GM18907 (cell line): ENCODE results near the gene DIPK1C.

ENCODE experiments used
- ATAC-seq: cut with Tn5 transposase; IDR thresholded peaks from one replicate; pipeline ENCODE4 v1.9.1; 2021; ENCODE audit warnings: mild to moderate bottlenecking, moderate library complexity; ENCODE audit not compliant: unreplicated experiment

The DIPK1C gene

DNA sequence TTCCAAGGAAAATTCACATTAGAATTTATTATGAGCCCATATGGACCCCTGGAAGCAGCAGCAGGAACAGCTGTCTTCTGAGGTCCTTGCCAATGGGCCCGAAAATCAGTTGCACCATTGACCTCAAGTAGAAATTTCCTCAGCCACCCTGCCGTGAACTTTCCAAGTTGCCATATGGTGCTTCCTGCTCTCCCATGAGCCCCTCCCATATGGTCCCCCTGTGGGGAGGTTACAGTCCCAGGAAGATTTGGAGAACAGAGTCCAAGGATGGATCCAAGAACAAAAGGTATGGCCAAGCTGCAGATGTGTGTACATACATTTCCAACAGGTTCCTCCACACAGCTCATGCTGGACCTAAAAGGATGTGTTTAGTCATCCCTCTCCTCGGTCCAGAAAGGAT lies 34.6 kb downstream of the DIPK1C start:
- ATAC-seq: no peak

GRCh38 chr18:74420926-74421325 lies 36.2 kb downstream of the DIPK1C start:
- ATAC-seq: no peak

DNA sequence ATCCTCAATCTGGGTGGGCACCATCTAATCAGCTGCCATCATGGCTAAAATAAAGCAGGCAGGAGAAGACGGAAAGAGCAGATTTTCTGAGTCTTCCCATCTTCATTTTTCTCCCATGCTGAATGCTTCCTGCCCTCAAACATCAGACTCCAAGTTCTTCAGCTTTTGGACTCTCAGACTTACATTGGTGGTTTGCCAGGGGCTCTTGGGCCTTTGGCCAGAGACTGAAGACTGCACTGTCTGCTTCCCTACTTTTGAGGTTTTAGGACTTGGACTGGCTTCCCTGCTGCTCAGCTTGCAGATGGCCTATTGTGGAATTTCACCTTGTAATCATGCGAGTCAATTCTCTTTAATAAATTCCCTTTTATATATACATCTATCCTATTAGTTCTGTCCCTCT lies 36.6 kb downstream of the DIPK1C start:
- ATAC-seq: no peak

GRCh38 chr18:74419761-74420160 lies 37.3 kb downstream of the DIPK1C start:
- no peak for ATAC-seq

GRCh38 chr18:74418023-74418422 lies 39.1 kb downstream of the DIPK1C start:
- ATAC-seq: no peak

GRCh38 chr18:74416124-74416523 lies 41.0 kb downstream of the DIPK1C start:
- no peak for ATAC-seq

DNA sequence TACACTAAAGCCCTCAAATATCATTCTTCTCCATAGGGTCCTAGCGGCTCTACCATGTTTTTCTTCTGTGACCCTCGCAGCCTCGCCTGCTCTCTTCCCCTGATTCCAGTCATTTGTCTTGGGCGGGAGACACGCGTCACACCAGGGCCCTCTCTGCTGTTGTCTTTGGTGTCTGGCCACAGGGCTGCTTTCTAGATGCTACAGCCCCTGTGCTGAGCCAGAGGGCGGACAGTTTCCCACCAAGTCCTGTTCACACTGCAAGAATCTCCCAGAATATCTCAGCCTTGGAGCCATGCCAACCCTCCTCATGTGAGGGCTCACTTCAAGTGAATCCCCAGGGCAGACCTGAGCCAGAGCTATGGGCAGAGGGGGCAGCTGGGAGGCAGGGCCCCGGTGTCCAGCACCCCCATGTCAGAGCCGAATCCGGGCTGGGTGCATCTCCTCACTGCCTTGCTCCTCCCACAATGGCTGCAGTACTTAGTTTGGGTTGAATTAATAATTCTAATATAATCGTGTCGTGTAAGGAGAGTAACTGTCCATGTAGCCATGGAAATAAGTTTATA lies 42.1 kb downstream of the DIPK1C start:
- no peak for ATAC-seq

DNA sequence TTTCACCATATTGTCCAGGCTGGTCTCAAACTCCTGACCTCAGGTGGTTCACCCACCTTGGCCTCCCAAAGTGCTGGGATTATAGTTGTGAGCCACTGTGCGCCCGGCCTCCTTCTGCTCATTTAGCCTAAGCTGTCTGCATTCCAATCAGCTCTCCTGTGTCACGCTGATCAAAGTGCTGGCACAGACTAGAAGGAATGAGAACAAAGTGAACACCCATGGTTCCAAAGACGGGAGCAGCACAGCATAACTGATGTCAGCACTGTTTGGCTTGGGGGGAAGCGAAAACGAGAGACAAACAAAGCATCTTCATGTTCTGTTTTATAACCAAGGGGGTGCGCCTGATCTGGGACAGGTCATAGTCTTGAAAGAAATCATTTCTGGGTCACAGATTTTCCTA lies 43.3 kb downstream of the DIPK1C start:
- no peak for ATAC-seq

GRCh38 chr18:74412116-74412880 lies 44.8 kb downstream of the DIPK1C start:
- no peak for ATAC-seq

- ATAC-seq: no peak
Observed at GRCh38 chr18:74411475-74411874, 45.6 kb downstream of the DIPK1C start.

DNA sequence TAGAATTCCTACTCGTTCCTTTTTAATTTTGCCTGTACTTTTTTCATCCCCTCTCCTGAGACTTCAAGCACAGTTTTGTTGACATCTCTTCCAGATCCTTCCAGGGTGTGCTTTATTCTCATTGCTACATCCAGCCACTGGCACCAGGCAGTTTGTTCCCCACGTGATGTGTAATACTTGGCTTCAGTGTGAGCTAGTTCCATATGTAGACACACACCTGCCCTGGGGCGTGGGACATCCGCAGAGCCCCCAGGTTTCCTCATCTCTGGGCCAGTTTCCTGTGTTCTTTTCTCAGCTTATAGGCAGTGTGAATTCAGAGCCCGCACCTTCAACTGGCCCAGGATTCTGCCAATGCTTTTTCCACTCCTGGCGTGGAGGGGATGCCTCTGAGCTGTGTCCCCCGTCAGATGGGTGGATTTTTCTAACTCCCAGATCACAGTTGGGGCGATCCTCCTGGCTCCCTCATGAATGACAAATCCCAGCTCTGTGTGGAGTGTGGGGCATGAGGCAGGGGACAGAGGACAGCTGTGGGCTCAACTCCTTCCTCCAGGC lies 46.6 kb downstream of the DIPK1C start:
- no peak for ATAC-seq

GRCh38 chr18:74407888-74408287 lies 49.2 kb downstream of the DIPK1C start:
- ATAC-seq: peak; percentile 72

DNA sequence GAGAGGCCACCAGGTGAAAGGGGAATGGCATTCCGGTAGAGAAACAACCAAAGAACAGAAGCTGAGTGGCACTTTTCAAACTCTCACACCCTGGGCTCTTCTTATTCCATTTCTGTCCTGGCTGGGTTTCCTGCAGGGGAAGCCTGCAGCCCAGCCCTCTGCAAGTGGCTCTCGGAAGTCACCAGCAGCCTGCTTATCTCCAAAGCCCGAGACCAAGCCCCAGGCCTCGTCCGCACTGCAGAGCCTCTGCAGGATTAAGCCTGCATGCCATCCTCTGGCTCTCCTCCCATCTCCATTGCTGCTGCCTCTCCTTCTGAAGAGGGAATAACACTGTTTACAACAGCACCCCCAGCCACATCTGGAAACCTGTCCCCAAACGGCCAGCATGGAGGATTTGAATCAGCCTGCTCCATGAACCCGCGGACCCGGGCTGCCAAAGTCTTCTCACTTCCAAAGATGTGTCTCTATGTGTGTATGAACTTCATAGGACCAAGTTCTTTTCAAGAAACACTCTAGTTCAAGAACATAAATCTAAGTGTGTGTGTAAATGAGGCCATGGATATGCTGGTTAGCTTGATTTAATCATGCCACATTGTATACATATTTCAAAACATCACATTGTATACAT lies 54.2 kb downstream of the DIPK1C start:
- ATAC-seq: no peak

GRCh38 chr18:74400813-74401212 lies 56.3 kb downstream of the DIPK1C start:
- ATAC-seq: no peak

- no peak for ATAC-seq
Observed at GRCh38 chr18:74399091-74399887, 57.8 kb downstream of the DIPK1C start.

DNA sequence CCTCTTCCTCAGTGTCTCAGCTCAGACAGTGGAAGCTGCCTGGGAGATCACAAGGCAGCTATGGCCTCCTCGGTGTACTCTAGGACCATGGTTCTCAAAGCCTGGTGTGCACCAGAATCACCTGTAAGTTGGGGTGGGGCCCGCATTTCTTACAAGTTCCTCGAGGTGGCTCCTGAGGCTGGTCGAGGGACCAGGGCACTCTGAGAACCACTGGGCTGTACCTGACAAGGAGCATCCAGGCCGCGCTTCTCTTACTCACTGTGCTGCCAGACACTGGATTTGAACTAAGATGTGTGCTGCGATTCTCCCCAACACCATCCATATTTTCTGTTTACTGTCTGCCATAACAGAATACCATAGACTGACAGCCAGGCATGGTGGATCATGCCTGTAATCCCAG lies 59.5 kb downstream of the DIPK1C start:
- ATAC-seq: no peak

GRCh38 chr18:74396171-74397169 lies 60.6 kb downstream of the DIPK1C start:
- no peak for ATAC-seq

- ATAC-seq: no peak
Observed at GRCh38 chr18:74395648-74396154, 61.4 kb downstream of the DIPK1C start.

GRCh38 chr18:74395006-74395405 lies 62.1 kb downstream of the DIPK1C start:
- no peak for ATAC-seq

GRCh38 chr18:74392323-74392722 lies 64.8 kb downstream of the DIPK1C start:
- ATAC-seq: no peak
